ENCODE measurements around the gene FAXC. TPM values are rescaled to one million over a fixed set of nuclear protein-coding genes. Genes with fewer than 3 reads are reported as not detected.

FAXC gene
- total RNA-seq: 1.4 and 4.2 TPM in 2 replicates

GRCh38 chr6:99349171-99350141 lies at the start of gene FAXC:
TSS of gene FAXC (minus strand) at chr6:99349674. CDS start at chr6:99349372, 302 bp downstream.

GRCh38 chr6:99393698-99394531 lies 44.4 kb upstream of the FAXC start, which contains the start of gene COQ3:
TSS of gene COQ3 (minus strand) at chr6:99394195. CDS start at chr6:99394179, 16 bp downstream.

Other genes starting within 250 kb of the FAXC start
- gene COQ3, start 44.5 kb upstream of the FAXC start, total RNA-seq: 10.5 and 22.2 TPM in 2 replicates
- gene PNISR, start 75.6 kb upstream of the FAXC start, total RNA-seq: 24.9 and 30.8 TPM in 2 replicates
- gene USP45, start 165.7 kb upstream of the FAXC start, total RNA-seq: 9.6 and 10.9 TPM in 2 replicates
- 76.4 and 106 TPM in 2 replicates for gene CCNC, start 219.0 kb upstream of the FAXC start, total RNA-seq

Measured in hair follicular keratinocyte (primary cell).